Measurements from ENCODE around the gene GADD45GIP1. TPM values are rescaled to one million over a fixed set of nuclear protein-coding genes. Genes with fewer than 3 reads are reported as not detected.
"Not testable (repeated sequence)": the region's sequence is repeated elsewhere in the genome, so short reads cannot be mapped to it uniquely, and the experiment has no call there.

The GADD45GIP1 gene
- total and polyA plus RNA-seq, 4 donors = 15.3 to 40.6 (median 23.3) TPM

GRCh38 chr19:12955575-12955974, 1.4 kb downstream of the GADD45GIP1 start:
- H3K4me3 ChIP-seq (ENCODE audit: low read length in 2 of 2); ATAC-seq (ENCODE audit: low FRiP score); H3K4me1 ChIP-seq (ENCODE audit: control insufficient read depth in 1 of 2, insufficient read depth in 2 of 2, low read length in 2 of 2); H3K36me3 ChIP-seq (ENCODE audit: control insufficient read depth in 1 of 2, insufficient read depth in 2 of 2, low read length in 1 of 2); H3K9me3 ChIP-seq (ENCODE audit: control insufficient read depth, low read length); H3K27me3 ChIP-seq (ENCODE audit: control insufficient read depth in 1 of 2, insufficient read depth in 2 of 2, low read length in 1 of 2); H3K27ac ChIP-seq (ENCODE audit: low read depth in 1 of 2, low read length in 2 of 2); DNase-seq; intact Hi-C loops (cut with DNase I): not testable (repeated sequence)
- 91 to 92% methylated on average over 9 of the region's 9 CpGs for WGBS, 2 donors

DNA sequence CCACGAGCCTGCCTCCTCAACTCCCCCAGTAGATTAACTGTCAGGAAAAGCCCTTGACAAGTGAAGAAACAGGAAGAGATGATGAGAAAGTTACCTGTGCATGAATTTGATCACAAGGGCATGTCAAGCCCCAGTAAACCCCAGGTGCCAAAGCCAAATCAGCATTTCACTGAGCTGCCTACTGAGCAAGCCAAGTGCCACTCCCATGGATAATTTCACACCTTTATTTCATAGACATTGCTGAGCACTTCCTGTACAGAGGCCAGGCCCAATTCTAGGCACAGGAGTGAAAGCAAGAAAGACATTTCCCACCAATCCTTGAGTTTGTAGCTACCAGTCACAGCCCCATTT, 2.4 kb downstream of the GADD45GIP1 start:
- peak overlapping the region in 1 of 2 donors; percentile 28 for H3K27ac ChIP-seq (ENCODE audit: low read depth in 1 of 2, low read length in 2 of 2)
- intact Hi-C loops (cut with DNase I) = no loop called here
- ATAC-seq (ENCODE audit: low FRiP score) (no peak), DNase-seq (no peak)
- no peak overlapping the region for H3K4me3 ChIP-seq (ENCODE audit: low read length in 2 of 2)
- no peaks in the 10 kb centered on the region for H3K4me1 ChIP-seq (ENCODE audit: control insufficient read depth in 1 of 2, insufficient read depth in 2 of 2, low read length in 2 of 2)
- no peaks in the 10 kb centered on the region for H3K9me3 ChIP-seq (ENCODE audit: control insufficient read depth, low read length)
- peaks cover 0 to 4% of the 10 kb centered on the region in 2 donors for H3K36me3 ChIP-seq (ENCODE audit: control insufficient read depth in 1 of 2, insufficient read depth in 2 of 2, low read length in 1 of 2)
- no peaks in the 10 kb centered on the region for H3K27me3 ChIP-seq (ENCODE audit: control insufficient read depth in 1 of 2, insufficient read depth in 2 of 2, low read length in 1 of 2)
- WGBS, 2 donors = 11 to 13% methylated on average over 1 of the region's 1 CpG

DNA sequence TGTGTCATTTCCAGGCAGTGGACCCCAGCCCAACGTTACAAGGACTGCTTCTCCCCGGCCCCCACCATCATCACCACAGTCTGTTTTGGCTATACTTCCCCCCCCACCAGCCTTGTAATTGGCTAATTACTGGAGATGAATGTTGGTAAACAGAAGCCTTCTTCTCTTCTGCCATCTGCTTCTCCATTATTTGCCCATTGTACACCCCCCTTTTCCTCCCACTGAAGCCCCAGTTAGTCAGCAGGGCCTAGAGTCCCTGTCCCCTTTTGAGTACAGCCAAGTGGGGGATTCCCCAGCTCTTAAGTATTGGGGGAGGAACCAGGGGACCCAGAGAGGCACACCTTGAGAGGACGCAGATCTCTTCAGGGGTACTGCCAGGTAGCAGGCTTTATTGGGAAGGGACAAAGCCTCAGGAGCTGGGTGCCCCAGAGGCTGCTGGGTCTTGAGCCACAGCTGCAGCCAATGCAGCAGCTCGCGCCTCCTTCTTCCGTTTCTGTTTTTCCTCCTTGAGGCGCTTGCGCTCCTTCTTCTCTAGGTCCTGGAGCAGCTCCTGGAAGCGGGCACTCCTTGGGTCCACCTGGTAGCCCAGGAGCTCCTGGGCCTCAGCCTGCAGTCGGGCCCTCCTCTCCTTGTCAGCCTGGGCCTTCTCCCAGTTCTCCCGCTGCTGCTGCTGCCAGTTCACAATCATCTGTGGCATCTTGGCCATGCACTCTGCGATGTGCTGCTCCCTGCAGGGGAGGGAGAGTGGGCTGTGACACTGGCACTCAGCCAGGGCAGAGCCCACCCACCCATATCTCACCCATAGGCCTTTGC, 3.0 kb downstream of the GADD45GIP1 start:
- Histone ChIP-seq H3K4me3 (ENCODE audit: low read length in 2 of 2) (no peak overlapping the region), H3K36me3 (ENCODE audit: control insufficient read depth in 1 of 2, insufficient read depth in 2 of 2, low read length in 1 of 2) (peaks cover 0 to 9% of the 10 kb centered on the region in 2 donors), H3K9me3 (ENCODE audit: control insufficient read depth, low read length) (no peaks in the 10 kb centered on the region), H3K4me1 (ENCODE audit: control insufficient read depth in 1 of 2, insufficient read depth in 2 of 2, low read length in 2 of 2) (no peaks in the 10 kb centered on the region), H3K27me3 (ENCODE audit: control insufficient read depth in 1 of 2, insufficient read depth in 2 of 2, low read length in 1 of 2) (no peaks in the 10 kb centered on the region), H3K27ac (ENCODE audit: low read depth in 1 of 2, low read length in 2 of 2) (peak overlapping the region; percentile 33 to 97)
- ATAC-seq (ENCODE audit: low FRiP score) (no peak), DNase-seq (no peak)
- WGBS, 2 donors = 45 to 55% methylated on average over 11 to 12 of the region's 12 CpGs
- intact Hi-C loops (cut with DNase I) = no loop called here

GRCh38 chr19:12953138-12953798, 3.8 kb downstream of the GADD45GIP1 start:
- H3K4me1 ChIP-seq (ENCODE audit: control insufficient read depth in 1 of 2, insufficient read depth in 2 of 2, low read length in 2 of 2) = no peaks in the 10 kb centered on the region
- no peaks in the 10 kb centered on the region for H3K27me3 ChIP-seq (ENCODE audit: control insufficient read depth in 1 of 2, insufficient read depth in 2 of 2, low read length in 1 of 2)
- peaks cover 0 to 12% of the 10 kb centered on the region in 2 donors for H3K36me3 ChIP-seq (ENCODE audit: control insufficient read depth in 1 of 2, insufficient read depth in 2 of 2, low read length in 1 of 2)
- WGBS, 2 donors = 20 to 24% methylated on average over 11 of the region's 11 CpGs
- H3K9me3 ChIP-seq (ENCODE audit: control insufficient read depth, low read length) = no peaks in the 10 kb centered on the region
- H3K4me3 ChIP-seq (ENCODE audit: low read length in 2 of 2) = no peak overlapping the region
- peak; percentile 73 to 87 for DNase-seq
- H3K27ac ChIP-seq (ENCODE audit: low read depth in 1 of 2, low read length in 2 of 2) = peak overlapping the region; percentile 33 to 97
- intact Hi-C loops (cut with DNase I) = no loop called here
- no peak for ATAC-seq (ENCODE audit: low FRiP score)

DNA sequence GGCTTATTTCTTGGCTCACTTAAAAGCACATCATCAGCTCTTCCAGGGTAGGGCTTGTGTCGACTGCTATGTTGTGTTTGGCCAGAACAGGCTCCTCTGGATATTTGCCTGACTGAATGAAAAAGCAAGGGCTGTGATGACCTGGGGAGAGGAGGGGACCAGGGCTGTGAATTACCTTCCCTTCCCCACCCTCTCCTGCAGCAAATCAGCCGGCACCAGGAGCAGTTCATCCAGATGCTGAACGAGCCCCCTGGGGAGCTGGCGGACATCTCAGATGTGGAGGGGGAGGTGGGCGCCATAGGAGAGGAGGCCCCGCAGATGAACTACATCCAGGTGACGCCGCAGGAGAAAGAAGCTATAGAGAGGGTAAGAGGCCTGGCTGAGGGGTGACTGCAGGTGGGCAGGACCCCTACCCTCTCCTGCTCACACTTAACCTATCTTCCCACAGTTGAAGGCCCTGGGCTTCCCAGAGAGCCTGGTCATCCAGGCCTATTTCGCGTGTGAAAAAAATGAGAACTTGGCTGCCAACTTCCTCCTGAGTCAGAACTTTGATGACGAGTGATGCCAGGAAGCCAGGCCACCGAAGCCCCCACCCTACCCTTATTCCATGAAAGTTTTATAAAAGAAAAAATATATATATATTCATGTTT, 4.4 kb downstream of the GADD45GIP1 start:
- H3K9me3 ChIP-seq (ENCODE audit: control insufficient read depth, low read length) = no peaks in the 10 kb centered on the region
- 22 to 36% methylated on average over 12 of the region's 12 CpGs for WGBS, 2 donors
- no peak overlapping the region for H3K4me3 ChIP-seq (ENCODE audit: low read length in 2 of 2)
- peak; percentile 49 for ATAC-seq (ENCODE audit: low FRiP score)
- H3K36me3 ChIP-seq (ENCODE audit: control insufficient read depth in 1 of 2, insufficient read depth in 2 of 2, low read length in 1 of 2) = peaks cover 0 to 13% of the 10 kb centered on the region in 2 donors
- peak; percentile 68 to 86 for DNase-seq
- H3K4me1 ChIP-seq (ENCODE audit: control insufficient read depth in 1 of 2, insufficient read depth in 2 of 2, low read length in 2 of 2) = no peaks in the 10 kb centered on the region
- intact Hi-C loops (cut with DNase I) = no loop called here
- no peaks in the 10 kb centered on the region for H3K27me3 ChIP-seq (ENCODE audit: control insufficient read depth in 1 of 2, insufficient read depth in 2 of 2, low read length in 1 of 2)
- H3K27ac ChIP-seq (ENCODE audit: low read depth in 1 of 2, low read length in 2 of 2) = peak overlapping the region; percentile 7 to 69

GRCh38 chr19:12952050-12952449, 5.0 kb downstream of the GADD45GIP1 start:
- WGBS, 2 donors = 79 to 84% methylated on average over 6 of the region's 6 CpGs
- peaks cover 0 to 13% of the 10 kb centered on the region in 2 donors for H3K36me3 ChIP-seq (ENCODE audit: control insufficient read depth in 1 of 2, insufficient read depth in 2 of 2, low read length in 1 of 2)

GRCh38 chr19:12949363-12950283, 7.4 kb downstream of the GADD45GIP1 start:
- no peak overlapping the region for H3K27ac ChIP-seq (ENCODE audit: low read depth in 1 of 2, low read length in 2 of 2)
- no peaks in the 10 kb centered on the region for H3K27me3 ChIP-seq (ENCODE audit: control insufficient read depth in 1 of 2, insufficient read depth in 2 of 2, low read length in 1 of 2)
- H3K4me1 ChIP-seq (ENCODE audit: control insufficient read depth in 1 of 2, insufficient read depth in 2 of 2, low read length in 2 of 2) = no peaks in the 10 kb centered on the region
- no peak for DNase-seq
- H3K9me3 ChIP-seq (ENCODE audit: control insufficient read depth, low read length) = no peaks in the 10 kb centered on the region
- no peak for ATAC-seq (ENCODE audit: low FRiP score)
- H3K36me3 ChIP-seq (ENCODE audit: control insufficient read depth in 1 of 2, insufficient read depth in 2 of 2, low read length in 1 of 2) = peaks cover 0 to 13% of the 10 kb centered on the region in 2 donors
- H3K4me3 ChIP-seq (ENCODE audit: low read length in 2 of 2) = no peak overlapping the region
- intact Hi-C loops (cut with DNase I) = no loop called here
- 77 to 78% methylated on average over 16 of the region's 16 CpGs for WGBS, 2 donors

More at GRCh38 chr19:12952050-12952449, 5.0 kb downstream of the GADD45GIP1 start:
- H3K9me3 ChIP-seq (ENCODE audit: control insufficient read depth, low read length); intact Hi-C loops (cut with DNase I); H3K27me3 ChIP-seq (ENCODE audit: control insufficient read depth in 1 of 2, insufficient read depth in 2 of 2, low read length in 1 of 2); ATAC-seq (ENCODE audit: low FRiP score); DNase-seq; H3K4me3 ChIP-seq (ENCODE audit: low read length in 2 of 2); H3K4me1 ChIP-seq (ENCODE audit: control insufficient read depth in 1 of 2, insufficient read depth in 2 of 2, low read length in 2 of 2); H3K27ac ChIP-seq (ENCODE audit: low read depth in 1 of 2, low read length in 2 of 2): not testable (repeated sequence)
